Spleen (tissue), 7 donors: ENCODE measurements around the gene SPTBN1.

Source experiments
- CTCF ChIP-seq, 11 experiments: fragments of 200-600 bp in 7 of 11; fragments of 450-650 bp in 4 of 11; sonication (generic) in 4 of 11; IDR thresholded peaks in 8 of 11; conservative IDR thresholded peaks in 3 of 11; 1 replicate in 7 of 11; 2 replicates in 4 of 11; pipeline versions ENCODE4 v1.4.0 to v1.8.0; 2016 to 2021; ENCODE audit warnings: antibody characterized with exemption in 11 of 11, inconsistent platforms in 4 of 11, mild to moderate bottlenecking in 1 of 11
- POLR2A ChIP-seq, 3 donors: fragments of 450-650 bp; IDR thresholded peaks; one replicate each; pipeline ENCODE4 v1.5.1; 2017; ENCODE audit warnings: antibody characterized with exemption in 3 of 3, mild to moderate bottlenecking in 1 of 3
- POLR2AphosphoS5 ChIP-seq, 3 donors: sonication (generic); formaldehyde crosslinking; IDR thresholded peaks; one replicate each; pipeline ENCODE4 v1.5.1; 2017; ENCODE audit warnings: antibody characterized with exemption in 3 of 3
- donor health status: DM: no; HTN: no; CAD: no; lungs with moderate emphysema.
- donor health status: DM: no; HTN: no; CAD: no.
- donor health status: DM: no; HTN: no; CAD: no.

GRCh38 chr2:54610700-54611099, 154.6 kb downstream of the SPTBN1 start:
- TF ChIP-seq CTCF (IDR thresholded peaks at IDR 0.05 in 8 of 11, conservative IDR thresholded peaks at IDR 0.05 in 3 of 11) (no peak), POLR2A (IDR thresholded peaks at IDR 0.05) (no peak), POLR2AphosphoS5 (IDR thresholded peaks at IDR 0.05) (no peak)
